22Rv1 (cell line): ENCODE data around the gene LRP5.

ENCODE experiments used
- H3K27ac ChIP-seq: fragments of 450-650 bp; 2 replicates; pipeline ENCODE4 v1.5.1; 2017
- ZFX ChIP-seq: fragments of 450-650 bp; IDR thresholded peaks from 2 replicates; pipeline ENCODE4 v1.6.1; 2017; ENCODE audit warnings: antibody characterized with exemption, borderline replicate concordance
- TF ChIP-seq, protein P1 (sequence below): fragments of 450-650 bp; IDR thresholded peaks from 2 replicates; pipeline ENCODE4 v1.5.1; 2017; ENCODE audit warnings: mild to moderate bottlenecking

Gene LRP5

DNA sequence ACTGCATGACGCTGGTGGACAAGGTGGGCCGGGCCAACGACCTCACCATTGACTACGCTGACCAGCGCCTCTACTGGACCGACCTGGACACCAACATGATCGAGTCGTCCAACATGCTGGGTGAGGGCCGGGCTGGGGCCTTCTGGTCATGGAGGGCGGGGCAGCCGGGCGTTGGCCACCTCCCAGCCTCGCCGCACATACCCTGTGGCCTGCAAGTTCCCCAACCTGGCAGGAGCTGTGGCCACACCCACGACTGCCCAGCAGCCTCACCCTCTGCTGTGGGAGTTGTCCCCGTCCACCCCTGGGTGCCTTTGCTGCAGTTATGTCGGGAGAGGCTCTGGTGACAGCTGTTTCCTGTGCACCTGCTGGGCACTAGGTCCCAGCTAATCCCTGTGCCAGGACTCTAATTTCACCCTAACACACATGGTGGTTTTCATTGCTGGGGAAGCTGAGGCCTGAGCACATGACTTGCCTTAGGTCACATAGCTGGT lies 99.2 kb downstream of the LRP5 start:
- no peak overlapping the region for H3K27ac ChIP-seq
- TF ChIP-seq ZFX: no peak
- TF ChIP-seq, protein P1, sequence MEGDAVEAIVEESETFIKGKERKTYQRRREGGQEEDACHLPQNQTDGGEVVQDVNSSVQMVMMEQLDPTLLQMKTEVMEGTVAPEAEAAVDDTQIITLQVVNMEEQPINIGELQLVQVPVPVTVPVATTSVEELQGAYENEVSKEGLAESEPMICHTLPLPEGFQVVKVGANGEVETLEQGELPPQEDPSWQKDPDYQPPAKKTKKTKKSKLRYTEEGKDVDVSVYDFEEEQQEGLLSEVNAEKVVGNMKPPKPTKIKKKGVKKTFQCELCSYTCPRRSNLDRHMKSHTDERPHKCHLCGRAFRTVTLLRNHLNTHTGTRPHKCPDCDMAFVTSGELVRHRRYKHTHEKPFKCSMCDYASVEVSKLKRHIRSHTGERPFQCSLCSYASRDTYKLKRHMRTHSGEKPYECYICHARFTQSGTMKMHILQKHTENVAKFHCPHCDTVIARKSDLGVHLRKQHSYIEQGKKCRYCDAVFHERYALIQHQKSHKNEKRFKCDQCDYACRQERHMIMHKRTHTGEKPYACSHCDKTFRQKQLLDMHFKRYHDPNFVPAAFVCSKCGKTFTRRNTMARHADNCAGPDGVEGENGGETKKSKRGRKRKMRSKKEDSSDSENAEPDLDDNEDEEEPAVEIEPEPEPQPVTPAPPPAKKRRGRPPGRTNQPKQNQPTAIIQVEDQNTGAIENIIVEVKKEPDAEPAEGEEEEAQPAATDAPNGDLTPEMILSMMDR: no peak

DNA sequence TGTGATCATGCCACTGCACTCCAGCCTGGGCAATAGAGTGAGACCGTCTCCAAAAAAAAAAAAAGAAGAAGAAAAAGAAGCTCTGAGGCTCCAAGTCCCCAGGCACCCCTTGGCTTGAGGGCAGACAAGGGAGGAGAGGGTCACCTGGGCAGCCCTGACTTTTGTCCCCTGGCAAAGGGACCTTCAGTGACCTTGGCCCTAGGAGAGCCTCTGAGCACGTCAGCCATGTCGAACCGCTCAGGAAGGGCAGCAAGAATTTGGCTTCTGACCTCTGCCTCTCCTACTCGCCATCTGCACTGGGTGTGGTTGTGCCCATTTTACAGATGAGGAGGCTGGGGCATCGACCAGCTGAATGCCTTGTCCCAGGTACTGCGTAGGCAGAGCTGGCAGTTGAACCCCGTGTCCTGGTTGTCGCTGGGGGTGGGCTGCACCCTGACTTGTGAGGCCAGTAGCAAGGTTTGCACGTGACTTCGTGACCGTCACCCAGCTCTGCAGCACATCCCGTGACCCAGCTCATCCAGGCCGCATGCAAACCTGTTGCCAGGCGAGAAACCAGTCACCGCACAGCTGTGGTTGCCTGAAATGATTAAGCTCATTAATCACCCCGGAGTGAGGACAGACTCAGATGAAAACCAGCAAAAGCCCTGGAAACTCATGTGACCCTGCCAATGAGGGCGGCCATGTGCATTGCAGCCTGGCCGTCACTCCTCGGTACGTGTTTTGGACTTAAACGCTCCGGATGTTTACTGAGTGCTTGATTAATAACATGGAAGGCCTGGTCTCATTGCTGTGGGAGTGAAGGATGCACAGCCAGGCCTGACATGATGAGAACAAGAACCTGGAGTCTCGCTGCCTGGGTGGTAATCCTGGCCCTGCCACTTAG lies 100.4 kb downstream of the LRP5 start:
- H3K27ac ChIP-seq: no peak overlapping the region
- TF ChIP-seq, protein P1: no peak
- no peak for TF ChIP-seq ZFX

DNA sequence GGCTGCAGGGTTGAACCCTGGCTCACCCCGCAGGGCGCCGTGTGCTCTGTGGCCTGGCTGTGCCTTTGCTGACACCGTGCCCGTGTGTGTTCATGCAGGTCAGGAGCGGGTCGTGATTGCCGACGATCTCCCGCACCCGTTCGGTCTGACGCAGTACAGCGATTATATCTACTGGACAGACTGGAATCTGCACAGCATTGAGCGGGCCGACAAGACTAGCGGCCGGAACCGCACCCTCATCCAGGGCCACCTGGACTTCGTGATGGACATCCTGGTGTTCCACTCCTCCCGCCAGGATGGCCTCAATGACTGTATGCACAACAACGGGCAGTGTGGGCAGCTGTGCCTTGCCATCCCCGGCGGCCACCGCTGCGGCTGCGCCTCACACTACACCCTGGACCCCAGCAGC lies 101.2 kb downstream of the LRP5 start:
- H3K27ac ChIP-seq: no peak overlapping the region

DNA sequence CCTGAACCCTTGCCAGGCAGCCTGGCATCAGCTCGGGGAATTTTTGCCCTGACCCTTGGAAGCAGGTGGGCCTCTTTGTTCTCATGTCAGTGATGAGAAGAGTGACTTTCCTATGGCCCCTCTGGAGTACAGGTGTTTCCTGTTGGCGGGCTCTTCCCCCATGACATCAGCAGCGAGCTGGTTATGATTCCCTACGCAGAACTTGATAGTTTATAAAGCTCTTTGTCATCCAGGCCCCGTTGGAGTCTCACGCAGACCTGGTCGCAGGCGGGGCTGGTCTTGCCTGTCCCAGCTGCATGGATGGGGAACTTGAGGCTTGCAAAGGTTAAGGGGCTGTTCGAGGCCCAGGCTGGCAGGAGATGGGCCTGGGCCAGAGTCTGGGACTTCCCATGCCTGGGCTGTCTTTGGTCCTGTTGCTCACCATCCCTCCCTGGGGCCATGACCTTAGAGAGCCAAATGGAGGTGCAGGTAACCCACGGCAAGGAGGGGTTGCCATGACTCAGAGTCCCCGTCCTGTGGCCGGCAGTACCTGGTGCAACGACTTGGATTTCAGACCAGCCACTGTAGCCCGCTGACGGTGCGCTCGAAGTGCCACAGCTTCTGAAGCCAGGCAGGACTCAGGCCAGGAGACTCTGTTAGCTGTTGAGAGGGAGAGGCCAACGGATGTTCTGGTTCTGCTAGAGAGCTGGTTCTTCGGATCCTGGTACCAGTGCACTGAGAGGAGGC lies 102.3 kb downstream of the LRP5 start:
- TF ChIP-seq, protein P1: no peak
- TF ChIP-seq ZFX: no peak
- H3K27ac ChIP-seq: no peak overlapping the region

More for the DNA sequence above, 101.2 kb downstream of the LRP5 start:
- TF ChIP-seq ZFX: no peak
- TF ChIP-seq, protein P1: no peak

DNA sequence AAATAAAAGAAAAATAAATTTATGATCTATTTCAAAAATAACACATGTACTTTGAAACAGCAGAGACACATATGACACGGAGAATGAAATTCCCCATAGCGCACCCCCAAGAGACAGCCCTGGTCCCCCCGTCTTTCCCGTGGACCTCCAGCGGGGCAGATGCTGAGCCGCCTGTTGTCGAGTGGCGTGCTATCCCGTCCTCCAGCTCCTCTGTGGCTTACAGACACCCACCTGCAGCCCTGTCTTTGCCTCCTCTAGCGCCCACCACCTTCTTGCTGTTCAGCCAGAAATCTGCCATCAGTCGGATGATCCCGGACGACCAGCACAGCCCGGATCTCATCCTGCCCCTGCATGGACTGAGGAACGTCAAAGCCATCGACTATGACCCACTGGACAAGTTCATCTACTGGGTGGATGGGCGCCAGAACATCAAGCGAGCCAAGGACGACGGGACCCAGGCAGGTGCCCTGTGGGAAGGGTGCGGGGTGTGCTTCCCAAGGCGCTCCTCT lies 103.7 kb downstream of the LRP5 start:
- TF ChIP-seq ZFX: no peak
- no peak overlapping the region for H3K27ac ChIP-seq

DNA sequence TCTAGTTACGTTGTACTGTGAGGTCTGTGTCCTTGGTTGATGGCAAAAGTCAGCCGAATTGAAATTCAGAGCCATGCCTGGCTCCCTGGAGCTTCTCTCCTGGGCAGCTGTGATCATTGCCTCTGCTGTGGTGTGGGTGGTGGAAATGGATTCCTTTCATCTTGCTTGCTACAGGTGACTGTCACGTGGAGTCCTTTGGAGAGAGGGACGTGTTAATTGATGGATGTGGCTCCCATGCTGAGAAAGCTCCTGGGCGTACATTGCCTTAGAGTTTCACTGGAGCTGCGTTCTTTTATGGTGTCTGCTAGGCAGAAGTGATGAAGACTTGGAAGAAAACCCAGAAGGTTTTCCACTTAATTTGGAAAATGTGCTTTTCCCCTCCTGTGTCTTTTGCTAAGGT lies 106.3 kb downstream of the LRP5 start:
- no peak for TF ChIP-seq ZFX
- TF ChIP-seq, protein P1: no peak
- H3K27ac ChIP-seq: no peak overlapping the region

DNA sequence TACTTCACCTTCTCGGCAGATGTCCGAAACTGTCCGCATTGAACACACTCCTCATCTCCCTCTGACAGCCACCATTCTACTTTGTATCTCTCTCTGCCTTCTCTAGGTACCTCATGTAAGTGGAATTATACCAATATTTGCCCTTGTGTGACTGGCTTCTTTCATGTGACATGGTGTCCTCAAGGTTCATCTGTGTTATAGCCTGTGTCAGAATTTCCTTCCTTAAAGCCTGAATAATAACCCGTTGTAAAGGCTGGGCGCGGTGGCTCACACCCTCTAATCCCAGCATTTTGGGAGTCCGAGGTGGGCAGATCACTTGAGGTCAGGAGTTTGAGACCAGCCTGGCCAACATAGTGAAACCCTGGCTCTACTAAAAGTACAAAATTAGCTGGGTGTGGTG lies 107.8 kb downstream of the LRP5 start:
- TF ChIP-seq, protein P1: no peak
- TF ChIP-seq ZFX: no peak
- H3K27ac ChIP-seq: no peak overlapping the region
